GM12872 (cell line): Measurements from ENCODE around the gene ABHD2.
A peak's percentile ranks its signal among the peaks of the same experiment; 100 is the strongest.

Source experiments
- CTCF ChIP-seq: IDR thresholded peaks from 3 replicates; pipeline ENCODE4 v1.5.1; 2011; ENCODE audit warnings: low read depth, mild to moderate bottlenecking, low read length, moderate library complexity; ENCODE audit not compliant: insufficient read depth

ABHD2 gene

GRCh38 chr15:89201465-89202005, 113.3 kb downstream of the ABHD2 start:
- no peak for TF ChIP-seq CTCF

- TF ChIP-seq CTCF = no peak
Measured at GRCh38 chr15:89203705-89204273, 115.5 kb downstream of the ABHD2 start.

GRCh38 chr15:89205991-89206585, 117.8 kb downstream of the ABHD2 start:
- TF ChIP-seq CTCF = no peak

- peak; percentile 99 for TF ChIP-seq CTCF
Measured at GRCh38 chr15:89206908-89207331, 118.7 kb downstream of the ABHD2 start.

- no peak for TF ChIP-seq CTCF
Measured at GRCh38 chr15:89208256-89208655, 120.0 kb downstream of the ABHD2 start.

- TF ChIP-seq CTCF = no peak
Measured at GRCh38 chr15:89209057-89209456, 120.8 kb downstream of the ABHD2 start.

- no peak for TF ChIP-seq CTCF
Measured at GRCh38 chr15:89211678-89212170, 123.5 kb downstream of the ABHD2 start.
